ENCODE results near the gene THRAP3. TPM values are rescaled to one million over a fixed set of nuclear protein-coding genes. Genes with fewer than 3 reads are reported as not detected.

THRAP3 gene
- total and polyA plus RNA-seq, 2 donors from 2014 or later = 28.0 to 102 TPM

GRCh38 chr1:36204347-36204909 lies 19.8 kb upstream of the THRAP3 start:
- Histone ChIP-seq H3K36me3 (ENCODE audit: control insufficient read depth in 2 of 3, insufficient read depth in 3 of 3, low read length in 3 of 3) (no peaks in the 10 kb centered on the region), H3K27me3 (ENCODE audit: control insufficient read depth, insufficient read depth, low read length) (no peaks in the 10 kb centered on the region), H3K27ac (ENCODE audit: low read depth in 2 of 2, low read length in 2 of 2) (peak overlapping the region in 1 of 2 donors; percentile 60), H3K9ac (ENCODE audit: low read length in 3 of 3) (no peak overlapping the region), H3K4me1 (ENCODE audit: control insufficient read depth in 2 of 3, insufficient read depth in 2 of 3, low read depth in 1 of 3, low read length in 3 of 3) (peaks cover 0 to 6% (median 0%) of the 10 kb centered on the region in 3 donors), H3K9me3 (ENCODE audit: control insufficient read depth in 2 of 3, insufficient read depth in 1 of 3, low read length in 3 of 3) (no peaks in the 10 kb centered on the region), H3K4me3 (ENCODE audit: low read length in 3 of 3) (no peak overlapping the region)
- intact Hi-C loops (cut with DNase I) = no loop called here
- no peak for DNase-seq
- no peak for TF ChIP-seq CTCF (IDR thresholded peaks at IDR 0.05; ENCODE audit: borderline replicate concordance, extremely low read depth, insufficient read depth)
- FAIRE-seq = no peak

GRCh38 chr1:36206323-36206858 lies 17.9 kb upstream of the THRAP3 start:
- TF ChIP-seq CTCF (IDR thresholded peaks at IDR 0.05; ENCODE audit: borderline replicate concordance, extremely low read depth, insufficient read depth) = no peak
- FAIRE-seq = no peak
- H3K9me3 ChIP-seq (ENCODE audit: control insufficient read depth in 2 of 3, insufficient read depth in 1 of 3, low read length in 3 of 3) = no peaks in the 10 kb centered on the region
- no peak overlapping the region for H3K27ac ChIP-seq (ENCODE audit: low read depth in 2 of 2, low read length in 2 of 2)
- peak in 1 of 5 donors; percentile 24 for DNase-seq
- intact Hi-C loops (cut with DNase I) = no loop called here
- H3K4me3 ChIP-seq (ENCODE audit: low read length in 3 of 3) = no peak overlapping the region
- H3K27me3 ChIP-seq (ENCODE audit: control insufficient read depth, insufficient read depth, low read length) = no peaks in the 10 kb centered on the region
- H3K9ac ChIP-seq (ENCODE audit: low read length in 3 of 3) = no peak overlapping the region
- H3K36me3 ChIP-seq (ENCODE audit: control insufficient read depth in 2 of 3, insufficient read depth in 3 of 3, low read length in 3 of 3) = no peaks in the 10 kb centered on the region
- peaks cover 0 to 6% (median 0%) of the 10 kb centered on the region in 3 donors for H3K4me1 ChIP-seq (ENCODE audit: control insufficient read depth in 2 of 3, insufficient read depth in 2 of 3, low read depth in 1 of 3, low read length in 3 of 3)

- Histone ChIP-seq H3K27ac (ENCODE audit: low read depth in 2 of 2, low read length in 2 of 2) (no peak overlapping the region), H3K27me3 (ENCODE audit: control insufficient read depth, insufficient read depth, low read length) (no peaks in the 10 kb centered on the region), H3K9ac (ENCODE audit: low read length in 3 of 3) (no peak overlapping the region), H3K36me3 (ENCODE audit: control insufficient read depth in 2 of 3, insufficient read depth in 3 of 3, low read length in 3 of 3) (no peaks in the 10 kb centered on the region), H3K4me3 (ENCODE audit: low read length in 3 of 3) (no peak overlapping the region), H3K4me1 (ENCODE audit: control insufficient read depth in 2 of 3, insufficient read depth in 2 of 3, low read depth in 1 of 3, low read length in 3 of 3) (peaks cover 0 to 6% (median 0%) of the 10 kb centered on the region in 3 donors), H3K9me3 (ENCODE audit: control insufficient read depth in 2 of 3, insufficient read depth in 1 of 3, low read length in 3 of 3) (no peaks in the 10 kb centered on the region)
- no peak for TF ChIP-seq CTCF (IDR thresholded peaks at IDR 0.05; ENCODE audit: borderline replicate concordance, extremely low read depth, insufficient read depth)
- DNase-seq (peak in 1 of 5 donors; percentile 71), FAIRE-seq (no peak)
- intact Hi-C loops (cut with DNase I) = no loop called here
These were observed 16.9 kb upstream of the THRAP3 start for GRCh38 chr1:36207339-36207738.
